Subcutaneous abdominal adipose tissue (tissue), 5 donors: ENCODE data around the gene UVSSA.

Experiments used
- H3K27ac ChIP-seq: one replicate; pipeline ENCODE4 v1.7.0; 2013; ENCODE audit warnings: low read depth, mild to moderate bottlenecking, inconsistent platforms, low read length, moderate library complexity
- H3K27me3 ChIP-seq, 5 donors: one replicate each; pipeline ENCODE4 v1.7.0; 2013; ENCODE audit warnings: low read length in 5 of 5, inconsistent platforms in 1 of 5; ENCODE audit not compliant: control insufficient read depth in 5 of 5, insufficient read depth in 4 of 5
- H3K36me3 ChIP-seq, 5 donors: one replicate each; pipeline ENCODE4 v1.7.0; 2013; ENCODE audit warnings: low read length in 5 of 5; ENCODE audit not compliant: control insufficient read depth in 5 of 5, insufficient read depth in 5 of 5
- H3K4me1 ChIP-seq, 5 donors: one replicate each; pipeline ENCODE4 v1.7.0; 2013; ENCODE audit warnings: low read length in 5 of 5, mild to moderate bottlenecking in 3 of 5, moderate library complexity in 1 of 5; ENCODE audit not compliant: control insufficient read depth in 5 of 5, insufficient read depth in 5 of 5
- H3K4me3 ChIP-seq, 5 donors: one replicate each; pipeline ENCODE4 v1.7.0; 2013; ENCODE audit warnings: low read length in 5 of 5, low read depth in 1 of 5
- H3K9ac ChIP-seq, 5 donors: one replicate each; pipeline ENCODE4 v1.7.0; 2013; ENCODE audit warnings: low read length in 5 of 5, mild to moderate bottlenecking in 4 of 5, moderate library complexity in 3 of 5
- H3K9me3 ChIP-seq, 5 donors: one replicate each; pipeline ENCODE4 v1.7.0; 2013; ENCODE audit warnings: low read length in 5 of 5; ENCODE audit not compliant: control insufficient read depth in 5 of 5
- donor health status: healthy.
- donor health status: healthy.
- donor health status: healthy.
- donor health status: healthy.
- donor health status: healthy.

The UVSSA gene

GRCh38 chr4:1364217-1364616, 17.2 kb downstream of the UVSSA start:
- Histone ChIP-seq H3K27me3 (no peaks in the 10 kb centered on the region), H3K9ac (no peak overlapping the region), H3K4me3 (no peak overlapping the region), H3K27ac (no peak overlapping the region), H3K4me1 (peaks cover 0 to 9% (median 0%) of the 10 kb centered on the region in 5 donors), H3K9me3 (no peaks in the 10 kb centered on the region), H3K36me3 (peaks cover 0 to 75% (median 35%) of the 10 kb centered on the region in 5 donors)

DNA sequence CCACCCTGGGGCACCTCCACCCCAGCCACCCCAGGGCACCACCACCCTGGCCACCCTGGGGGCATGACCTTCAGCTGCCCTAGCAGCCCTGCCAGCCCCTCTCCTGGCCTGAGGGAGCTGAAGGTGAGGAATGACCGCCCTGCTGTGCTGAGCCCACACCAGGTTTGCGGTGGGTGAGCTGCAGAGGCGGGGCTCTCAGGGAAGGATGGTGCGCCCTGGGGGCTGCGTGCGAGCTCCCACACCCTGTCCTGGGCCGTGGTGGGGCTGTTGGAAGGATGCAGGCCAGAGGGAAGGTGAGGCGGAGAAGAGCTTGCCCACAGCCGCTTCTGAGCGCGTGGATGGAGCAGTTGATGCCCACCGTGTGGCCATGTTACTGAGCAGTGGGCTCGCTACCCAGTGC, 17.7 kb downstream of the UVSSA start:
- no peak overlapping the region for H3K4me3 ChIP-seq
- H3K36me3 ChIP-seq, result peaks cover 0 to 70% (median 35%) of the 10 kb centered on the region in 5 donors
- H3K27me3 ChIP-seq, result no peaks in the 10 kb centered on the region
- no peak overlapping the region for H3K9ac ChIP-seq
- H3K27ac ChIP-seq, result no peak overlapping the region
- peaks cover 0 to 9% (median 0%) of the 10 kb centered on the region in 5 donors for H3K4me1 ChIP-seq
- H3K9me3 ChIP-seq, result no peaks in the 10 kb centered on the region

- Histone ChIP-seq H3K27me3 (no peaks in the 10 kb centered on the region), H3K4me1 (peaks cover 0 to 4% (median 0%) of the 10 kb centered on the region in 5 donors), H3K27ac (no peak overlapping the region), H3K9ac (no peak overlapping the region), H3K9me3 (no peaks in the 10 kb centered on the region), H3K4me3 (no peak overlapping the region), H3K36me3 (peaks cover 0 to 67% (median 36%) of the 10 kb centered on the region in 5 donors)
Measured at GRCh38 chr4:1365271-1366178, 18.5 kb downstream of the UVSSA start.

DNA sequence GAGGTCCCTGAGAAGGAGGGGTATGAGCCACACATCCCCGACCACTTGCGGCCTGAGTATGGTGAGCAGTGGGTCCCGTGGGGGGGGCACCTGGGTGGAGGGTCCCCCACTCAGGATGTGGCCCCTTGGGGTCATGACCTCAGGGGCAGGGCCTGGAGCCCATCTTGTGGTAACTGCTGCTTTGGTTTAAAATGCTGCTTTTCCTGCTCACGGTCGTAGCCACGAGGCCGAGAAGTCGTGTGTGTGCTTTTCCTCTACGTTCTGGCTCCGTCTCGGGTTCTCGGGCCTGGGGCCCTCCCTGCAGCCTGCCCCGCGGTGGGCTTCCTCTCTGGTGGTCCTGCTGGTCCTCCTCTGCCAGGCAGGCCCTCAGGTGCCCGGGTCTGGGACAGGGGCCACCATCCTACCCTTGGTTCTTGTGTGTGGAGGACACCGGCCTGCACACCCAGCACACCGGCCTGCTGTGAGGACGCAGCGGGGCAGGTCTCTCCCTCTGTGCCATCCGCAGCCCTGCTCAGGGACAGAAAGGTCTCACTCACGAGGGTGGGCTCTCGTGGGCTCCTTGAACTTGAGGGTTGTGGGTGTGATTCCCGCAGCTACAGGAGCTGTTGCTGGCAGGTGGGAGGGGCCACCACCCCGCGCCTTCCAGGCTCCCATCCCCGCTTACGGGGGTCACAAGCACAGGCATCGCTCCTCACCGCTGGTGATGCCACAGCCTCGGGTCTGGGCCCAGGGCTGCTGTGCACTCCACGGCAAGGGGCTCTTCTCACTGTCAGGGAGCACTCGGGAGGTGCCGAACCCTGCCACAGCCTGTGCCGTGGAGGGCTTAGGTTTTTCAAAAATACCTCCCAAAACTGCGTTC, 19.6 kb downstream of the UVSSA start:
- Histone ChIP-seq H3K27me3 (no peaks in the 10 kb centered on the region), H3K27ac (no peak overlapping the region), H3K36me3 (peaks cover 0 to 68% (median 45%) of the 10 kb centered on the region in 5 donors), H3K9ac (no peak overlapping the region), H3K4me1 (peaks cover 0 to 4% (median 0%) of the 10 kb centered on the region in 5 donors), H3K9me3 (no peaks in the 10 kb centered on the region), H3K4me3 (no peak overlapping the region)

GRCh38 chr4:1367230-1367935, 20.4 kb downstream of the UVSSA start:
- Histone ChIP-seq H3K9ac (no peak overlapping the region), H3K9me3 (no peaks in the 10 kb centered on the region), H3K27ac (no peak overlapping the region), H3K36me3 (peaks cover 0 to 75% (median 49%) of the 10 kb centered on the region in 5 donors), H3K27me3 (no peaks in the 10 kb centered on the region), H3K4me3 (no peak overlapping the region), H3K4me1 (peaks cover 0 to 4% (median 0%) of the 10 kb centered on the region in 5 donors)

DNA sequence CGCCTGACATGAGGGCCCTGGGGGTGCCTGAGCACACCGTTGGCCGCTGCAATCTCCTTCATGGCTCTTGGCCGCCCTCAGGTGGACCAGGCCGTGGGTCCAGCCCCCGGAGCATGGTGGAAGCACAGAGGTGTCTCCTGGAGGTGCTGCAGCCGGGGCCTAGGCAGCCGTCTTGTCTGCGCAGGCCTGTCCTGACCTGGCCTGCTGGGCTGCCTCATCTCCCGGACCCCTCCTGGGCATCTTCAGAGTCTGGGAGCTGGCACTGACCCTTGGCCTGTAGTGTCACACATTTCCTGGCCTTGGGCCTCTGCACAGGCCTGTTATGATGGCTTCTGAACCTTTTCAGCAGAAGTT, 20.9 kb downstream of the UVSSA start:
- H3K4me3 ChIP-seq, result no peak overlapping the region
- no peak overlapping the region for H3K27ac ChIP-seq
- peaks cover 0 to 4% (median 0%) of the 10 kb centered on the region in 5 donors for H3K4me1 ChIP-seq
- H3K9me3 ChIP-seq, result no peaks in the 10 kb centered on the region
- H3K36me3 ChIP-seq, result peaks cover 0 to 75% (median 52%) of the 10 kb centered on the region in 5 donors
- no peak overlapping the region for H3K9ac ChIP-seq
- no peaks in the 10 kb centered on the region for H3K27me3 ChIP-seq

- Histone ChIP-seq H3K36me3 (peaks cover 0 to 79% (median 59%) of the 10 kb centered on the region in 5 donors), H3K9ac (no peak overlapping the region)
Measured at GRCh38 chr4:1368421-1369090, 21.5 kb downstream of the UVSSA start.

GRCh38 chr4:1369091-1369450, 22.1 kb downstream of the UVSSA start:
- H3K9ac ChIP-seq, result no peak overlapping the region
- H3K27me3 ChIP-seq, result no peaks in the 10 kb centered on the region
- H3K4me3 ChIP-seq, result no peak overlapping the region
- no peak overlapping the region for H3K27ac ChIP-seq
- H3K4me1 ChIP-seq, result peaks cover 0 to 4% (median 0%) of the 10 kb centered on the region in 5 donors
- H3K9me3 ChIP-seq, result no peaks in the 10 kb centered on the region
- peaks cover 0 to 84% (median 62%) of the 10 kb centered on the region in 5 donors for H3K36me3 ChIP-seq

More at GRCh38 chr4:1368421-1369090, 21.5 kb downstream of the UVSSA start:
- no peak overlapping the region for H3K4me3 ChIP-seq
- H3K9me3 ChIP-seq, result no peaks in the 10 kb centered on the region
- H3K27ac ChIP-seq, result no peak overlapping the region
- no peaks in the 10 kb centered on the region for H3K27me3 ChIP-seq
- H3K4me1 ChIP-seq, result peaks cover 0 to 4% (median 0%) of the 10 kb centered on the region in 5 donors

DNA sequence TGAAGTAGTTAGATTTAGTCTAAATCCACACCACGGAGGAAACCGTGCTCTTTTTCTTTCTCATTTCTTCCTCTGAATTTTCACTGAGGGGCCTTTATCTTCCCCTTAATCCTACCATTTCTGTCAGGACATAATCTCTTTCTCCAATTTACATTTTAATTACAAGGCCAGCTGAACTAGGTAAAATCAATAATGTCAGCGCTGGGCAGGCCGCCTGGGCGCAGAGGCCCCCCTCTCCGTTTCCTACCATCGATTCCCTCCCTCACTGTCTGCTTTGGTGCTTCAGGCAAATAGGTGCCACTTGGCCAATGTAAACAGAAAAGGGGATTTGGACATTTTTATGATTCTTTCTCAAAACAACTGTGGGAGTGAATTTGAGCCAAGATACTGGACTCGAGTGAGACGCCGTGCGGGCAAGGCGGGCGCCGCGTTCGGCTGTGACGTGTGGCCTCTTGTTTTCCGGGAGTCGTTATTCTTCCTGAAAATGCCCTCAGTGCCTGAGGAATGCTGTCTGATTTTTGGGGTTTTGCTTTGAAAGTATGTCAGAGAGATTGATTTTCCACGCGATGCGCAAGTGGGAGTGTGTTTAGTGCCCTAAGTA, 22.6 kb downstream of the UVSSA start:
- peaks cover 0 to 4% (median 0%) of the 10 kb centered on the region in 5 donors for H3K4me1 ChIP-seq
- no peaks in the 10 kb centered on the region for H3K27me3 ChIP-seq
- peaks cover 0 to 88% (median 67%) of the 10 kb centered on the region in 5 donors for H3K36me3 ChIP-seq
- H3K9me3 ChIP-seq, result no peaks in the 10 kb centered on the region
- H3K4me3 ChIP-seq, result no peak overlapping the region
- no peak overlapping the region for H3K27ac ChIP-seq
- no peak overlapping the region for H3K9ac ChIP-seq
